ENCODE measurements around the gene MCCC1.
"Not testable (repeated sequence)": the region's sequence is repeated elsewhere in the genome, so short reads cannot be mapped to it uniquely, and the experiment has no call there.

GRCh38 chr3:183107372-183107771 is 8.1 kb upstream of the MCCC1 start:
- not testable (repeated sequence) for TF ChIP-seq POLR2AphosphoS5 (IDR thresholded peaks at IDR 0.05)
- TF ChIP-seq, protein P1, sequence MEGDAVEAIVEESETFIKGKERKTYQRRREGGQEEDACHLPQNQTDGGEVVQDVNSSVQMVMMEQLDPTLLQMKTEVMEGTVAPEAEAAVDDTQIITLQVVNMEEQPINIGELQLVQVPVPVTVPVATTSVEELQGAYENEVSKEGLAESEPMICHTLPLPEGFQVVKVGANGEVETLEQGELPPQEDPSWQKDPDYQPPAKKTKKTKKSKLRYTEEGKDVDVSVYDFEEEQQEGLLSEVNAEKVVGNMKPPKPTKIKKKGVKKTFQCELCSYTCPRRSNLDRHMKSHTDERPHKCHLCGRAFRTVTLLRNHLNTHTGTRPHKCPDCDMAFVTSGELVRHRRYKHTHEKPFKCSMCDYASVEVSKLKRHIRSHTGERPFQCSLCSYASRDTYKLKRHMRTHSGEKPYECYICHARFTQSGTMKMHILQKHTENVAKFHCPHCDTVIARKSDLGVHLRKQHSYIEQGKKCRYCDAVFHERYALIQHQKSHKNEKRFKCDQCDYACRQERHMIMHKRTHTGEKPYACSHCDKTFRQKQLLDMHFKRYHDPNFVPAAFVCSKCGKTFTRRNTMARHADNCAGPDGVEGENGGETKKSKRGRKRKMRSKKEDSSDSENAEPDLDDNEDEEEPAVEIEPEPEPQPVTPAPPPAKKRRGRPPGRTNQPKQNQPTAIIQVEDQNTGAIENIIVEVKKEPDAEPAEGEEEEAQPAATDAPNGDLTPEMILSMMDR (IDR thresholded peaks at IDR 0.05), result not testable (repeated sequence)
